ENCODE measurements around the gene AK8.

Gene AK8

GRCh38 chr9:132699956-132700355, 178.1 kb downstream of the AK8 start:
- Histone ChIP-seq H3K4me1 (ENCODE audit: low read length) (no peaks in the 10 kb centered on the region), H4K20me1 (ENCODE audit: insufficient read depth, low read length) (no peaks in the 10 kb centered on the region), H3K4me3 (ENCODE audit: low read length) (no peak overlapping the region), H3K27ac (ENCODE audit: low read length) (no peak overlapping the region), H3K27me3 (ENCODE audit: low read depth, low read length) (no peaks in the 10 kb centered on the region), H3K9ac (ENCODE audit: low read length) (no peak overlapping the region), H3K36me3 (replicated peaks; ENCODE audit: low read depth, low read length) (peaks cover 11% of the 10 kb centered on the region), H3K79me2 (ENCODE audit: low read length) (no peaks in the 10 kb centered on the region), H3K4me2 (ENCODE audit: low read length) (no peak overlapping the region), H2AFZ (ENCODE audit: low read depth, low read length) (no peak overlapping the region), H3K9me3 (ENCODE audit: insufficient read depth, low read length) (peaks cover 16% of the 10 kb centered on the region; the same call in 1 of the 2 replicates)
- TF ChIP-seq EZH2phosphoT487 (IDR thresholded peaks at IDR 0.05; ENCODE audit: low read depth) (no peak), CTCF (IDR thresholded peaks at IDR 0.05; ENCODE audit: low read depth, low read length) (no peak)

DNA sequence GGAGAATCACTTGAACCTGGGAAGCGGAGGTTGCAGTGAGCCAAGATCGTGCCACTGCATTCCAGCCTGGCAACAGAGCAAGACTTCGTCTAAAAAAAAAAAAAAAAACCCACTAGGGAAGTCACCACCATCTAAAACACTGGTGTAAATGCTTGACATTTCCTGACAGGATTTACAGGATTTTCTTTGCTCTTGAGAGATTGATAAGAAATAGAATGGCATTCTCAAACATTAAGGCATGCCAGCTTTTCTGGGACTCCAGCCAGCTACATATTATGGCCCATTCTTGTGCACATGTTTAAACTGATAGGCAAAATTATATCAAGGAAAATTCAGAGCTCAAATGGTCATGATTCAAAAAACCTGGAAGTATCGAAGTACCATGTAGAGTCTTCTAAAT, 179.1 kb downstream of the AK8 start:
- no peaks in the 10 kb centered on the region for H4K20me1 ChIP-seq (ENCODE audit: insufficient read depth, low read length)
- no peaks in the 10 kb centered on the region for H3K27me3 ChIP-seq (ENCODE audit: low read depth, low read length)
- H3K9me3 ChIP-seq (ENCODE audit: insufficient read depth, low read length): peaks cover 16% of the 10 kb centered on the region; the same call in 1 of the 2 replicates
- no peak overlapping the region for H3K9ac ChIP-seq (ENCODE audit: low read length)
- H2AFZ ChIP-seq (ENCODE audit: low read depth, low read length): no peak overlapping the region
- no peaks in the 10 kb centered on the region for H3K79me2 ChIP-seq (ENCODE audit: low read length)
- H3K4me2 ChIP-seq (ENCODE audit: low read length): no peak overlapping the region
- peaks cover 18% of the 10 kb centered on the region for H3K36me3 ChIP-seq (replicated peaks; ENCODE audit: low read depth, low read length)
- no peaks in the 10 kb centered on the region for H3K4me1 ChIP-seq (ENCODE audit: low read length)
- H3K27ac ChIP-seq (ENCODE audit: low read length): no peak overlapping the region
- TF ChIP-seq EZH2phosphoT487 (IDR thresholded peaks at IDR 0.05; ENCODE audit: low read depth): no peak
- TF ChIP-seq CTCF (IDR thresholded peaks at IDR 0.05; ENCODE audit: low read depth, low read length): no peak
- no peak overlapping the region for H3K4me3 ChIP-seq (ENCODE audit: low read length)

DNA sequence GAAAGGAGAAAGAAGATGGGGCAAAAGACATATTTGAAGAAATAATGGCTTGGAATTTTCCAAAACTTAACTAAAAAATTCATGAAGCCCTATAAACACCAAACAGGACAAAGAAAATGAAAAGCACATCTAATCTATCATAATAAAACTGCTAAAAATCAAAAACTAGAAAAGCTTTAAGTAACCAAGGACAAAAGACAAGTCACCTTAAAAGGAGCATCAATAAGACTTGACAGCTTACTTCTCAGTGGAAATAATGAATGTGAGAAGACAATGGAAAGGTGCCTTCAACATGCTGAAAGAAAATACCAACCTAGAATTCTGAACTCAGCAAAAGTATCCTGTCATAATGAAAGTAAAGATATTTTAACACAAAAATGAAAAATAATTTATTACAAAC, 180.9 kb downstream of the AK8 start:
- H3K27me3 ChIP-seq (ENCODE audit: low read depth, low read length): no peaks in the 10 kb centered on the region
- peaks cover 5% of the 10 kb centered on the region; the same call in 1 of the 2 replicates for H4K20me1 ChIP-seq (ENCODE audit: insufficient read depth, low read length)
- H3K4me3 ChIP-seq (ENCODE audit: low read length): no peak overlapping the region
- no peak overlapping the region for H3K9ac ChIP-seq (ENCODE audit: low read length)
- H3K36me3 ChIP-seq (replicated peaks; ENCODE audit: low read depth, low read length): peaks cover 34% of the 10 kb centered on the region
- H2AFZ ChIP-seq (ENCODE audit: low read depth, low read length): no peak overlapping the region
- no peaks in the 10 kb centered on the region for H3K79me2 ChIP-seq (ENCODE audit: low read length)
- peaks cover 16% of the 10 kb centered on the region; the same call in 1 of the 2 replicates for H3K9me3 ChIP-seq (ENCODE audit: insufficient read depth, low read length)
- no peak overlapping the region for H3K4me2 ChIP-seq (ENCODE audit: low read length)
- H3K4me1 ChIP-seq (ENCODE audit: low read length): no peaks in the 10 kb centered on the region
- no peak overlapping the region for H3K27ac ChIP-seq (ENCODE audit: low read length)
- TF ChIP-seq CTCF (IDR thresholded peaks at IDR 0.05; ENCODE audit: low read depth, low read length) (no peak), EZH2phosphoT487 (IDR thresholded peaks at IDR 0.05; ENCODE audit: low read depth) (no peak)

DNA sequence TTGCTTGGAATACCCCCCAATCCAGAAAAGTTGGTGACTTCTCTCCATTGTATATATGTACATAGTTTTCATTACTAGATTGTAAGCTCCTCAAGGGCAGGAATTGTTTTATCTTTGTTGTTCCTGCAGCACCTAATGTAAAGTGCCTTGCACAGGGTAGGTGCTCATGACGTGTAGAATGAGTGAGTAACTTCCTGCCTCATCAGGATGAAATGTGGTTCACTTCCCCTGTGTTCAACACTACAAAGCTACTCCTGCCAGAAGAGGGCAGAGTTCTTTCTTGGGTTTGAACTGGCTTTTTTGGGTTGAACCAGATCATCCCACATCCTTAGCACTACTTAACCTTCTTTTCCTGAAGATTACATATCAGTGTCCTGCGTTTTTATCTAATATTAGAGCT, 183.9 kb downstream of the AK8 start:
- Histone ChIP-seq H3K27ac (ENCODE audit: low read length) (no peak overlapping the region), H3K4me3 (ENCODE audit: low read length) (no peak overlapping the region), H3K79me2 (ENCODE audit: low read length) (0 out of 2 replicates have a peak, but pooled peaks cover 2% of the 10 kb centered on the region), H3K9ac (ENCODE audit: low read length) (no peak overlapping the region), H4K20me1 (ENCODE audit: insufficient read depth, low read length) (peaks cover 8% of the 10 kb centered on the region; the same call in 1 of the 2 replicates), H3K36me3 (replicated peaks; ENCODE audit: low read depth, low read length) (peaks cover 58% of the 10 kb centered on the region), H2AFZ (ENCODE audit: low read depth, low read length) (no peak overlapping the region), H3K4me1 (ENCODE audit: low read length) (no peaks in the 10 kb centered on the region), H3K9me3 (ENCODE audit: insufficient read depth, low read length) (peaks cover 16% of the 10 kb centered on the region; the same call in 1 of the 2 replicates), H3K4me2 (ENCODE audit: low read length) (no peak overlapping the region), H3K27me3 (ENCODE audit: low read depth, low read length) (no peaks in the 10 kb centered on the region)
- TF ChIP-seq EZH2phosphoT487 (IDR thresholded peaks at IDR 0.05; ENCODE audit: low read depth) (no peak), CTCF (IDR thresholded peaks at IDR 0.05; ENCODE audit: low read depth, low read length) (peak; percentile 38)

All from OCI-LY3 (cell line).